Amniotic stem cell (primary cell): ENCODE measurements around the gene CDCA7.
"Not testable (repeated sequence)": the region's sequence is repeated elsewhere in the genome, so short reads cannot be mapped to it uniquely, and the experiment has no call there.

Source experiments
- DNase-seq: peaks from one replicate; lab custom pipeline; 2025; lab: John Stamatoyannopoulos, UW

CDCA7 gene

DNA sequence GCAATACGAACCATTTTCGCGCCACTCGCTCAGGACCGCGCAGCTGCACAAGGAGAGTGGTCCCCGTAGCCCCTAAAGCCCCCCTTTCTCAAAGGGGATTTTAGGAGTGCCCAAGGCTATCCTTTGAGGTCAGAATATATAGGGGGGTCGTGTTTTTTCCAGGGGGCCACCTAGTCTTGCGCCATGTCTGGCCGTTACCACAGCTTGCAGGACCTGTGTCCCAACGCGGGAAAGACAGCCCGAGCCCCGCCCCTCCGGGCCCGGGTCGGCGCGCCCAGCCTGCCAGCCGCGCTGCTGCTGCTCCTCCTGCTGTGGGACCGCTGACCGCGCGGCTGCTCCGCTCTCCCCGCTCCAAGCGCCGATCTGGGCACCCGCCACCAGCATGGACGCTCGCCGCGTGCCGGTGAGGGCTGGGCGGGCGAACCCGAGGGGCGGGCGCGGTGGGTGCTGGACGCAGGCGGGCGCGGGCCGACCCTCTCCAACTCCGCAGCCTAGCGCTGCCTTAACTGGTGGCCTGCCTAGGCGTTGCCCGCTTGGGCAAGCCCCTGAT, at the start of gene CDCA7:
Gene CDCA7, plus strand, starts transcription at position 291 of the 550 bp plus-strand sequence. Its CDS starts 92 bp downstream, at position 383.
- DNase-seq = peak; percentile 25

DNA sequence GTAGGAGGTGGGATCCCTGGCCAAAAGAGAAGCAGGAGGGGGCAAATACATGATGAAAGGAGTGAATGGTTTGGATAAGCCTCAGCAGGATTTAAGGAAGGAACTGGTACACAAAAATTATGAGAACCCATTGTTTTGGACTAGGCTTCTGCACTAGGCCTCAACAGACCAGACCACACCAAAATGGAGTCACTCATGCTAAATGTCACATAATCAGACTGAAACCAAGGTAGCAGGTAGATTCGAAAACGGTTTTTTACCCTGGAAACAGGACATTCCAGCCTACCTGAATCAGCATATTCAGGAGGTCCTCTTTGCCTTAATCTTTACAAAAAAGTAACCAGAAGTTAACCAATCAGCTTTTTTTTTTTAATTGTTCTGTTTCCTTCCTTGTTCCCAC, 49.4 kb upstream of the CDCA7 start:
- no peak for DNase-seq

DNA sequence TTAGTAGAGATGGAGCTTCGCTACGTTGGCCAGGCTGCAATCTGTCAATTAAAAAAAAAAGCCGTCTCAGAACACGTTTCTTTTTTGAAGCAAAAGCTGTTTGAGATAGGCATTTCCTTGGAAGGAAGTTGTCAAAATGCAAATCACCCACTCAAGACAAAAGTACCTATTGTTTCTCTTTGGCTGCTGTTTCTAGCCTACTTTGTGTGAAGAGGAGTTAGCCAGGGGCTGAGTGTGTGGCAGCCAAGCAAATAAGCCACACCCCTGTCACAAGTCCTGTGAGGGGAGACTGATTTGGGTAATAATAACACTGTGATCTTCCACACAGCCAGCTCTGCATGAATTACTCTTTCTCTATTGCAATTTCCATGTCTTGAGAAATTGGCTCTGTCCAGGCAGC, 47.4 kb upstream of the CDCA7 start:
- no peak for DNase-seq

DNA sequence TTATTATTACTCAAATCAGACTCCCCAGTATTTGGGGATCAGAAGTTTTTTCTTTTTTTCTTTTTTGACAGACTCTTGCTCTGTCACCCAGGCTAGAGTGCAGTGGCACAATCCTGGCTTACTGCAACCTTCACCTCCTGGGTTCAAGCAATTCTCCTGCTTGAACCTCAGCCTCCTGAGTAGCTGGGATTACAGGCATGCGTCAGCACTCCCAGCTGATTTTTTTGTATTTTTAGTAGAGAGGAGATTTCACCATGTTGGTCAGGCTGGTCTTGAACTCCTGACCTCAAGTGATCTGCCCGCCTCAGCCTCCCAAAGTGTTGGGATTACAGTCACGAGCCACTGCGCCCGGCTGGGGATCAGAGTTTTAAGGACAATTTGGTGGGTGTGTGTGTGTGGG, 45.3 kb upstream of the CDCA7 start:
- not testable (repeated sequence) for DNase-seq

DNA sequence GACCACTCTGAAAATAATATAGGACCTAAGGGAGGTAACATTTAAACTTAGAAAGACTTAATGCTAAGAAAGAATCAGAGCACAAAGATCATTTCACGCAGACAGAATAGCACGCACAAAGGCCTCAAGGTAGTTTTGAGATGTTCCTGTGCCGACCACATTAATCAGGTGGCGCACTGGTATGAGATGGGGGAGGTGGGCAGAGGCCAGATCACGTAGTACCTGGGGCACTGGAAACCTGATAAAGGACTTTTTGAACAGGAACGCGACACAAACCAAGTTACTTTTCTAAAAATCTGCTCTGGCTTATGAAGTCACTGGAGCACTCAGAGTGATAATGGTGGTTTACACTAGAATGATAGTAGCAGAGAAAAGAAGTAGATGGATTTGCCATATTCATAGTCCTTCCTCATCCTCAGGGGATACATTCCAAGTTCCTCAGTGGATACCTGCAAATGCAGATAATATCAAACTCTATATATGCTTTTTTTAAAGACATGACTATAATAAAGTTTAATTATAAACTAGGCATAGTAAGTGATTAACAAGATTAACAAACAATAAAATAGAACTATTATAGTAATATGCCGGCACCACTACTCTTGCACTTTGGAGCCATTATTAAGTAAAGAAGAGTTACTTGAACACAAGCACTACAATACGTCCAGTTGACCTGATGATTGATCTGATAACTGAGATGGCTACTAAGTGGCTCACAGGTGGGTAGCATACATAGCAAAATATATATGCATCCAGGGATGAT, 42.6 kb upstream of the CDCA7 start:
- DNase-seq = no peak

DNA sequence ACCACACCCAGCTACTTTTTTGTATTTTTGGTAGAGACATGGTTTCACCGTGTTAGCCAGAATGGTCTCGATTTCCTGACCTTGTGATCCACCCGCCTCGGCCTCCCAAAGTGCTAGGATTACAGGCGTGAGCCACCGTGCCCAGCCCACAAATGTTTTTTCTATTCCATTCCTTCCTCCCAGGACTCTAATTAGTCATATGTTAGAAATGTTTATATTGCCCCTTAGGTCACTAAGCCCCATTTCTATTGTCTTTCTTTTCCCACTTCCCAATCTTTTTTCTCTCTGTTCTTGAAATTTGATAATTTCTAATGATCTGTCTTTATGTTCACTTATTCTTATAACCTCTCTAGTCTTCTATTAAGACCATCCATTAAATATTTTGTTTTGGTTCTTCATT, 31.3 kb upstream of the CDCA7 start:
- DNase-seq = no peak

DNA sequence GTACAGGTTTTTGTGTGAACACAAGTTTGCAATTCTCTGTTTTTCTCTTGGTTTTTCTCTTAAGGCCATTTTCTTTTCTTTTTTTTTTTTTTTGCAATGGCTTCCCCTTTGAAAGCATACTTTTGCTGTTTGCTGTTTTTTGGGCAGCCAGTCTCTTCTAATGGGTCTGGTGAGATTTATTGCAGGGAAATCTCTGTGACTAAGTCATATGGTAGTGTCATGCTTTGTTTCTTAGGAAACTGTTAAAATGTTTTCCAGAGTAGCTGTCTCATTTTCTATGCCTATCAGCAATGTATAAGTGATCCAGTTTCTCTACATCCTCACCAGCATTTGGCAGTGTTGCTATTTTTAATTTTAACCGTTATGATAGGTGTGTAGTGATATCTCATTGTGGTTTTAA, 27.9 kb upstream of the CDCA7 start:
- DNase-seq = no peak

DNA sequence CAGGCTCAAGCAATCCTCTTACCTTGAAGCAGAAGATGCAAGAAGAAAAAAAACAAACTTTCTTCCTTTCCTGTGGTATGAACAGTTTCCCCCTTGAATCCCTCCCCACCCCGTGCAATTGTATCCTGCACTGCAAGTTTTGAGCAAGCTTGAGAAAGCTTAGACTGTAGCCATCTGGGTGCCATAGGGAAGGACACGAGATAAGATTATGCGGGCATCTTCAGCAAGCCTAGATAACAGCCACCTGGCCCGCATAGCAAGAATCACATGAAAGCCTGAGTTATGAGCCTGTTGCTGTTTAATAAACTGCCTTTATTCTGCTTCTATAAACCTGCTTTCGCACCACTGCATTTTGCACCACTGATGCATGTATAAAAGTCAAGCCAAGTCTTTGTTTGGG, 27.3 kb upstream of the CDCA7 start:
- no peak for DNase-seq

DNA sequence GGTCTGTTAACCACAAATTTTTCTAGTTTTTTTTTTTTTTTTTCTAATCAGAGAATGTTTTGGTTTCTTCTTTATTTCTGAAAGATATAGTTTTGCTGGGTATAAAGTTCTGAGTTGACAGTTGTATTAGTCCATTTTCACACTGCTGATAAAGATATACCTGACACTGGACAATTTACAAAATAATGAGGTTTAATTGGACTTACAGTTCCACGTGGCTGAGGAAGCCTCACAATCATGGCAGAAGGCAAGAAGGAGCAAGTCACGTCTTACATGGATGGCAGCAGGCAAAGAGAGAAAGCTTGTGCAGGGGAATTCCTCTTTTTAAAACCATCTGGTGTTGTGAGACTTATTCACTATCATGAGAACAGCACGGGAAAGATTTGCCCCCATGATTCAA, 21.7 kb upstream of the CDCA7 start:
- DNase-seq = not testable (repeated sequence)

DNA sequence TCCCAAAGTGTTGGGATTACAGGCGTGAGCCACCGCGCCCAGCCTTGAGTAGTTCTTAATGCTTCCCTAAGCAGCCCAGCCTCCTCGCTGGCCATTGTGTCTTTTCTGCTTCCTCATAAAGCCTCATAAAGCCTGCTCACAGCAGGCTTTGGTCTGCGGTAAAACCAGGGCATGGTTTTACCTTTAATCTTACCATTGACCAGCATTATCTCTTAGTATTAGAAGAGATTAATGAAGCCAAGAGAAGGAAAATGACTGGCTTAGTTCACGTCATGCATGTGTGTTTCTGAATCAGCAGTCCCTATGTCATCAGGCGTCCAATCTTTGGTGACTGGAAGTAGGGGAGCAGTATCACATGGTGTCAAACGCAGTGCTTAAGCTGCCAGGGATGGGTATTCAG, 14.9 kb upstream of the CDCA7 start:
- no peak for DNase-seq

DNA sequence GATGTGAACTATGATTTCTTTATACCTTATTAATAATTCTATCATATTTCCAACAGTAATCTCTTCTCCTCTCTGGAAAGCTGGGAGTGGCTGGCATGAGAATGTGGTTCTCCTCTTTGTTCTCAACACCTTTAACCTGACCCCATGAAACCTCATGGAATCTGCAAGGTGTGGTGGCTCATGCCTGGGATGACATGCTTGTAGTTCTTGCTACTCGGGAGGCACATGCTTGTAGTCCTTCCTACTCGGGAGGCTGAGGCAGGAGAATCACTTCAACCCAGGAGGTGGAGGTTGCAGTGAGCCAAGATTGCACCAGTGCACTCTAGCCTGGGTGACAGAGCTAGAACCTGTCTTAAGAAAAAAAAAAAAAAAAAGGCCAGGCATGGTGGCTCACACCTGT, 10.8 kb upstream of the CDCA7 start:
- DNase-seq = no peak

DNA sequence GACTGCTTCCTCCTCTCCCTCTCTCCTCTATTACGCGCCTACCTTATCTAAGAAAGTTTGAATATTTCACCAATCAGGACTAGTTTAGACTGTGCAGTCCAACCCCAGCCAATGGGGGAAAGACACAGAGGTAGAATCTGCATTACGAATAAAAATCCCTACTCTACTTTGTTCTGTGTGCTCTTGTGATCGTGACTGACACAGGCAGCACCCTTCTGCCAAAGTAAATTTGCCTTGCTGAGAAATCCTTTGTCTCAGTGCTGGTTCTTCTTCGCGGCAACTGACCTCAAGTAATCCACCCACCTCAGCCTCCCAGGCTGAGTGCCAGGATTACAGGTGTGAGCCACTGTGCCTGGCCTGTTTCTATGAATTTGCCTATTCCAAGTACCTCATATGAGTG, 8.6 kb upstream of the CDCA7 start:
- DNase-seq = no peak

DNA sequence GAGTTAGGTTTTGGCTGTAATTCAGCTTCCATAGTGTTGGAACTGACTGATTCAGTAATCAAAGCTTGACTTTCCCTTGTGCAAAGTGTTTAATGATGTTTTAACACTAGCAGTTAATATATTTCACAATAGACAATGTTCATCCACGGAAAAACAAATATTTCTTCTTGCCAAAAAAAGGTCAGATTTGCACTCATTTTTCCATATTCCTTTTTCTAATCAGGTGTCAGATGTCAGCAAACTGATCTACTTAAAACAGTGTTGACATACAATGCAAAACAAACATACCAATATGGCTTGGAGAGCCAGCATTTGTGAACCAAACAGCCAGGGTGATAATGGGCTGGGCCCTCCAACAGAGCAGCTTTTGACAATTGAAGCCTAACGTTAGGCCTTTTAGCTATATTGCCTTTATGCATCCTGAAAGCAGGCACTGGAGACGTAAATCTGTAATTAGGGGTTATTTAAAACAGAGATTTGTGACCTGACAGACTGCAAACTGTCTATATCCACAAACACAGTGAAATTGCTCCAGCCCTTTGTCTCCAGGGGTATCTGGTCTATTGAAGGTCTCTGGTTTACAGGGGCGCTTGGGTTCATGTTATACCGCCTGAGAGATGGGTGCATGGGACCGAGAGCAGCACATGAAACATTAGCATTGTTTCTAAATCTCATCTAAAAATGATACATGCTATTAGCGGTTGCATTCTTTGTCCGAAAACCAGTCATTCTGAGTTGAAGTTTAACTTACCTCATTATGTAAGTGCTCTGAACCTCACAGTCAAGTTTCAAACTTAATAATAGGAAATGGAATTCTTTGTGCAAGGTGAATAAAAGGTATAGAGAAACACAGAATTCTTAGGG, 7.1 kb upstream of the CDCA7 start:
- DNase-seq = no peak

DNA sequence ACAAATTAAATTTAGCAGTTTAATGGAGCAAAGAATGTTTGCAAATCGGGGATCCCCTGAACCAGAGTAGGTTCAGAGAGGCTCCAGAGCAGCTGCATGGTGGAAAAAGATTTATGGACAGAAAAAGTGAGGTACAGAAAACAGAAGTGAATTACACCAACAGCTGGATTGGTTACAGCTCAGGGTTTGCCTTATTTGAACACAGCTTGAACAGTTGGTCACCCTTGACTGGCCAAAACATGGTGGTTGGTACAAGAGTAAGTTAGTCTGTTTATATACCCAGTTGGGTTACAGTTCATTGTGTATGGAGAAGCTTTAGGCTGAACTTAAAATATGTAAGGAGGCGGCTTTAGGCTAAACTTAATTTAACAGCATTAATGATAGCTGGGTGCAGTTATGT, 5.4 kb upstream of the CDCA7 start:
- no peak for DNase-seq

DNA sequence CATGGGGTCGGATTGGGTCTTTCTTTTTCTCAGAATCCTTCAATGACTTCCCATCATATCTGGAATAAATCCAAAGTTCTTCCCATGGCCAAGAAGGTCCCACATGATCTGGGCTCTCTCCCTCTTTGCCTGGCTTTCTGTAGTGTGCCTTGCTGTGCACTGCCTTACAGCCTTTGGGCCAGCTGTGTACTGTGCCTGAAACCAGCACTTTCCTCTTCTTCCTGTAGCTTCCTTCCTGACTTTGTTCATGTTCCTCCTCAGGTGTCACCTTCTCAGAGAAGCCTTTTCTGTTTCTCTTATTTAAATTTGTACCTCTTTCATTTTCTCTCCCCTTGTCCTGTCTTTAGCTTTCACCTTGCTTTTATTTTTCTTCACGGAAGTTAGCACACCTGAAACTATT, 4.3 kb upstream of the CDCA7 start:
- no peak for DNase-seq

DNA sequence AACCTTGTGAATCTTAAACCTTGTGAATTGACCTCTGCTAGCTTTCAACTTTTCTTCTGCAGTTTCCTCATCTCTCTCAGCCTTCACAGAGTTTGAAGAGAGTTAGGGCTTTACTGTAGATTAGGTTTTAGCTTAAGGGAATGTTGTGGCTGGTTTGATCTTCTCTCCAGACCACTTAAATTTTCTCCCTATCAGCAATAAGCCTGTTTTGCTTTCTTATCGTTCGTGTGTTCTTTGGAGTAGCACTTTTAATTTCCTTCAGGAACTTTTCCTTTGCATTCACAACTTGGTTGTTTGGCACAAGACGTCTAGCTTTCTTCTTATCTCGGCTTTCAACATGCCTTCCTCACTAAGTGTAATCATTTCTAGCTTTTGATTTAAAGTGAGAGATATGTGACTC, 2.8 kb upstream of the CDCA7 start:
- no peak for DNase-seq

DNA sequence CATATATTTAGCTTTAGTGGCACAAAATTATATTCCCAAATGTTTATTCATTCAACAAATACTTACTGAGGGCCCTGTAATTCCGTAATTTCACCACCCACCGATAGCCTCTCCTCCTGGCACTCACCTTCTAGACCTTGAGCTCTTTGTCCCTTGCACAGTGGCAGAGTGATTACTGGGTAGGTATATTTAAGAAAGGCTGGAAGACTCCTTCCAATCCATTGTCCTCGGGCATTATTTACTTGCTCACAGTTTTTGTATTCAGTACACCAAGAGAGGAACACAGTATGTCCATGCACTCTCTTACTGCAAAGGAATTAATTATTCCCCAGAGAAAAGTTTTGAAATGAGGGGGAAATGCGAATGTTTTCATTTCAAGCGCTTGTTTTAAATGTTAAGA, 1.1 kb upstream of the CDCA7 start:
- no peak for DNase-seq

DNA sequence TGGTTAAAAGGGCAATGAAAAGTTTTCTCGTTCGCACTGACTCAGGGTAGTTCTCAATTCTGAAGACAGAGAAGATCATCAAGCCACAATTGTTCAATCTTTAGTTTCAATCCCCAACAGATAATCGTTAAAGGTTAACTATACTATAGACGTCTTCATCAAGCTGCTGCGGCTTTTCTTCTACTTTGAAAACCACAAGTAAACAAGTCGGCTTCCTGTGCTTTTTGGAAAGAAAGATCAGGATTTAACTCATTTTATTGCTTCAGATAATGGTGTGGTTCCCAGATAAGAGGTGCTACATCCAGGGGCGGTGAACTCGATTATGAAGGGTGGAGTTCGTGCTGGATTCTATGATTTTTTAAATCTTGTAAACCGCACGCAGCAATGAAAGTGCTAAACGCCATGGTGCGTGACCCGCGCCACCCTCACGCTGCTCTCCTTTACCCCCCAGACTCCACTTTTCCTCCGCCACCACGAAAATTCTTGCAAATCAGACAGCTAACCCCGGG, 545 bp upstream of the CDCA7 start:
- no peak for DNase-seq

DNA sequence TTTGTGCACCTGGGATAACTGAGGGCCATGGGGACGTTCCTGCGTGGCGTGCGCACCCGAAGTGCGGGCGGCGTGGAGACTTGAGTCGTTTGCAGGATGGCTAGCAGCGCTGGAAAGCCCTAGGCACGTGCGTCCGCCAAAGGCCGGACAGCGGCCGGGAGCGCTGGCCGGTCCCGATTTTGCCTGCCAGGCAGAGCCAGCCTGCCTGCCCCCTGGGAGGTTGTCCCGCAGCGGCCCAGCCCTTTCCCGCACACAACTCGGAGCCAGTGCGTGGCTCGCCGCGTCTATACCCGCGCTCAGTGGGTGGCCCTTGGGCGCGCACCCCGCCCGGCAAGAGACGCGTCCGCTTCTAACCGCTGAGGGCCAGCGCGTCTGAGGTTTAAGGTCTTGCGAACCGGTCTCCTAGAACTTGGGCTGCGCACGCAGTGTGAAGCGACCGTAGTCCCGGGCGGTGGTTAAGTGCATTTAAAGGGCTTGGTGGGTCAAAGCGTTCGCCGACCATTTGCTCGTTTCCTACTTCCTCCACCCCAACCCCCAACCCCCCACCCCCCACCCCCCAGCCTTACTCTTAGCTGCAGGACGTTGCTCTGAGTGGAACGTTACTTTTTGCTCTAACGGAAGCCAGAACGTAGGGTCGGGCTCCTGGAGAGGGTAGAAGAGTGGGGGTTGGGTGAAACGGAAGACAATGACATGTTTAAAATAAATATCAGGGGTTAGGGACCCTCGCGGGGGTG, 627 bp downstream of the CDCA7 start:
- peak; percentile 10 for DNase-seq

DNA sequence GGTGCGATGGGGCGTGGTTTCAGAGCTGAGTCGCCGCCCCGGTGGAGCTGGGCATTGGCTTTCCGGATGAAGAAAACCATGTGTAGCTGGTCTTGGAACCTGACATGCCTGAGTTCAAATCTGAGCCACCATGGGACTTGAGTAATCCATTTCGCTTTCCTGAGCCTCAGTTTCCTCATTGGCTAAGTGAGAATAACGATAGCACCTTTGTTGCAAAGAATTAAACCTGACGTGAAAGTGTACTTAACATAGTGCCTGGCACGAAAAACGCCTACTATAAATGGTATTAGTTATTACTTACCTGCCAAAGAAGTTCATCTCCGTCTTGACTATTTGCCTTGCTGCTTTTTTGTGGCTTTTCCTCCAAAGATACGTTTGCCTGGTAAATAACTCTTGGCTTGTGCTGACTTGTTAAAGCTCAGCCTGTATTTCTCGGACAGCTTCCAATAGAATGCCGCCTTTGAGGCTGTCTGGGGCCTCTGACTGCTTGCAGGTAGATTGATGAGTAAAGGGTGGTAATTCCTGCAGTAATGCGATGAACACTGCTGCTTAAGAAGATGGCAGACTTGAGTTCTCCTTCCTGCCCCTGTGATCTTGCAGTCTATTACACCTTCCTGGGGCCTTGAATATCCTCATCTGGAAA, 1.3 kb downstream of the CDCA7 start:
- DNase-seq = no peak

DNA sequence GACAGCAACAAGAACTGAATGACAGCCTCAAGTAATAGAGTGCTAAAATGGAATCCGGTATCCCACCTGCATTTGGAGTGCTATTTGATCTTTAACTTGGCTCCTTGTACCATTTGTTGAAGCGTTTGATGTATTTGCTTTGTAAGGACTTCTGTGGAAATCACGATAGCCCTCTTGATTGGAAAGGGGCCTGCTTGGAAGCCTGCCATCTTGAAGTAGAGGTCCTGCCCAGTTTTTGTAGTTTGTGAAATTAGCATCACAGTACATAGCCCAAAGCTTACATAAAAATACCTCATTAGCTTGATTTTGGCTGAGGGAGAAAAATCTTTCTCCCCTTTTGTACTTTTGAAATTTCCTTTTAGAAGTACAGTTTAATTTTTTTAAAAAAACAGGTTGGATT, 2.7 kb downstream of the CDCA7 start:
- DNase-seq = no peak

DNA sequence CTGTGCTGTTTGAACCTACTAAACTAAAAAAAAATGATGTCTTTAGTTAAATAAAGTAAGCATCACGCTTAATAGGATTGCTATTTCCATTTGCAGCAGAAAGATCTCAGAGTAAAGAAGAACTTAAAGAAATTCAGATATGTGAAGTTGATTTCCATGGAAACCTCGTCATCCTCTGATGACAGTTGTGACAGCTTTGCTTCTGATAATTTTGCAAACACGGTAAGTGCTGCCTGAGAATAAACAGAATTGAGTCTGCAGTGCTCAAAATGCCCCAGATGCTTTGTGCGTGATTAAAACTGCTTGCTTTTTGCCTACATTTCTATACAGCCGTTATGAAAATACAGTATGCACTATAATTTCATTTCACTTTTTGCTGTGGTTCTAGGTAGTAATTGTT, 3.9 kb downstream of the CDCA7 start:
- DNase-seq = no peak
